ENCODE results near the gene PHACTR1.

The PHACTR1 gene

DNA sequence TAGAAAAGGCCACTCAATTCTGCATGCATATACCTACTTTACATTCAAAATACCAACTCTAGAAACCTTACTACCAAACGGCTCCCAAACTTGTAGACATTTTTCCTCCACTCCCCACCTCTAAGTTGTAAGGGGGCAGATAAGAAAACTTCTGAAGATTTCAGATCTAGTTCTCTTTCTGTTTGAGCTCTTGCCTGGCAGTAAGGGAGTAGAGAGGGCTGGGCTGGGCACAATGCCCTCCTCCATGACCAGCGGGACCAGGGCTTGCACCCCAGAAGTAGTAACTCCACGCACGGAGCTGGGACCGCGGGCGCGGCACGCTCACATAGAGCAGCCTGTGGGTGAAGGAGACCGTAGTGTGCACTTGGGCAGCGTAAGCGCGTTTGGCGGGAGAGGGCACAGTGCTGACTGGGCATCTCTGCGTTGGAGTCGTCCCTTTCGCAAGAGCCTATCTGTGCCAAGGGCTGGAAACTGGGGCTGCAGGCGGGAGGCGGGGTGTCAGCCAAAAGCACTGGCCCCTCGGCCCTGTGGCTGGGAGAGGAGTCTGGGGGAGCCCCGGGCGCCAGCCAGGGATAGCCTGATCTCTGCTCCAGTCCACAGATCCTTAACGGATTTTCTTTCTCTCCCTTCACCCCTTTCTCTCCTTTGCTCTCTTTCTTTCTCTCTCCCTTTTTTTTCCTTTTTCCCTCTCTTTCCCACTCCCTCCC, 32.4 kb downstream of the PHACTR1 start:
- H3K9me2 ChIP-seq (ENCODE audit: low read depth, low read length) = no peaks in the 10 kb centered on the region
- H3K4me3 ChIP-seq (ENCODE audit: low read depth, low read length, poor library complexity, severe bottlenecking) = no peak overlapping the region
- no peaks in the 10 kb centered on the region for H3K36me3 ChIP-seq (ENCODE audit: insufficient read depth, low read length)
- TF ChIP-seq, protein P1, sequence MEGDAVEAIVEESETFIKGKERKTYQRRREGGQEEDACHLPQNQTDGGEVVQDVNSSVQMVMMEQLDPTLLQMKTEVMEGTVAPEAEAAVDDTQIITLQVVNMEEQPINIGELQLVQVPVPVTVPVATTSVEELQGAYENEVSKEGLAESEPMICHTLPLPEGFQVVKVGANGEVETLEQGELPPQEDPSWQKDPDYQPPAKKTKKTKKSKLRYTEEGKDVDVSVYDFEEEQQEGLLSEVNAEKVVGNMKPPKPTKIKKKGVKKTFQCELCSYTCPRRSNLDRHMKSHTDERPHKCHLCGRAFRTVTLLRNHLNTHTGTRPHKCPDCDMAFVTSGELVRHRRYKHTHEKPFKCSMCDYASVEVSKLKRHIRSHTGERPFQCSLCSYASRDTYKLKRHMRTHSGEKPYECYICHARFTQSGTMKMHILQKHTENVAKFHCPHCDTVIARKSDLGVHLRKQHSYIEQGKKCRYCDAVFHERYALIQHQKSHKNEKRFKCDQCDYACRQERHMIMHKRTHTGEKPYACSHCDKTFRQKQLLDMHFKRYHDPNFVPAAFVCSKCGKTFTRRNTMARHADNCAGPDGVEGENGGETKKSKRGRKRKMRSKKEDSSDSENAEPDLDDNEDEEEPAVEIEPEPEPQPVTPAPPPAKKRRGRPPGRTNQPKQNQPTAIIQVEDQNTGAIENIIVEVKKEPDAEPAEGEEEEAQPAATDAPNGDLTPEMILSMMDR (IDR thresholded peaks at IDR 0.05; ENCODE audit: low read length) = no peak
- TF ChIP-seq EZH2 (IDR thresholded peaks at IDR 0.05; ENCODE audit: borderline replicate concordance, low read length) = no peak
- H3F3A ChIP-seq (ENCODE audit: insufficient read depth, low read length) = no peaks in the 10 kb centered on the region
- no peaks in the 10 kb centered on the region for H3K27me3 ChIP-seq (ENCODE audit: insufficient read depth, low read length)
- no peak overlapping the region for H2AFZ ChIP-seq (ENCODE audit: low read length)
- H3K9me3 ChIP-seq (ENCODE audit: low read length) = no peaks in the 10 kb centered on the region; the same call in 1 of the 2 replicates
- no peaks in the 10 kb centered on the region for H4K20me1 ChIP-seq (ENCODE audit: insufficient read depth, low read length)
- no peak overlapping the region for H3K9ac ChIP-seq (ENCODE audit: low read length)
- H3K4me2 ChIP-seq (ENCODE audit: low read length) = no peak overlapping the region
- H3K4me1 ChIP-seq (ENCODE audit: insufficient read depth, low read length, severe bottlenecking) = no peaks in the 10 kb centered on the region
- H3K79me2 ChIP-seq (ENCODE audit: insufficient read depth, low read length) = no peaks in the 10 kb centered on the region
- H3K27ac ChIP-seq (ENCODE audit: low read depth, low read length, poor library complexity, severe bottlenecking) = no peak overlapping the region

DNA sequence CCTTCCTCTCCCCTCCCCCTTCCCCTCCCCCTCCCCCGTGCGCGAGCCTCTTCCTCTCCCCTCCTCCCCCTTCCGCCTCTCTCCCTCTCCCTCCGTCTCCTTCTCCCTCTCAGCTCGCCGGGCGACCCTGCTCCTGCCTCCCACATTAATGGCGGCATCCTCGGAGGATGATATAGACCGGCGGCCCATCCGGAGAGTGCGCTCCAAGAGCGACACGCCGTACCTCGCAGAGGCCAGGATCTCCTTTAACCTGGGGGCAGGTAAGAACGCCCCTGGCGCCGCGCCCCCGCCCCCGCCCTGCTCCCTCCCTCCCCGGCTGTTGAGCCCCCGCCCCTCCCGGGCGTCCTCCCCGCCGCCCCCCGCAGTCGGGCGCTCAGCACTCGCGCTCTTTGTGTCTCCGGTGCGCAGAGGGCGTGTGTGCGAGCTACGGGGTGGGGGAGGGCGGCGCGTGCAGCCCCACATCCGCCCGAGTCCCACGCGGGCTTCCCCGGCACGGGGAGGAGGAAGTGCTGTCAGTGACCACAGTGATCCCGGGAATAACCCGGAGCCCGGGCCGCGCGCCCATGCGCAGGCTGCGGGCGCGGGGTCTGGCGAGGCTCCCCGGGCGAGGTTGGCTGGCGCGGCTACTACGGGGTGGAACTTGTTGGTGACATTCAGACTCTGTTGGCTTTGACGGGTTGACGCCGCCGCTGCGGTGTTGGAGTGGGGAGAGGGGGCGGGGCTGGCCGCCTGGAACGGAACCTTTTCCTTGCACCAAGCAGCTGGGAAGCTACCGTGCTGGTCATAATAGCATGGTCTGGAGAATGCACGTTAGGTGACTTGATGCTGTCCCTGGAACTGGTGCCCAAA, 33.2 kb downstream of the PHACTR1 start:
- Histone ChIP-seq H3K9me2 (ENCODE audit: low read depth, low read length) (no peaks in the 10 kb centered on the region), H2AFZ (ENCODE audit: low read length) (no peak overlapping the region), H3K9ac (ENCODE audit: low read length) (no peak overlapping the region), H3F3A (ENCODE audit: insufficient read depth, low read length) (no peaks in the 10 kb centered on the region), H3K4me2 (ENCODE audit: low read length) (no peak overlapping the region), H3K27ac (ENCODE audit: low read depth, low read length, poor library complexity, severe bottlenecking) (no peak overlapping the region), H3K79me2 (ENCODE audit: insufficient read depth, low read length) (no peaks in the 10 kb centered on the region), H4K20me1 (ENCODE audit: insufficient read depth, low read length) (no peaks in the 10 kb centered on the region), H3K4me3 (ENCODE audit: low read depth, low read length, poor library complexity, severe bottlenecking) (no peak overlapping the region), H3K27me3 (ENCODE audit: insufficient read depth, low read length) (no peaks in the 10 kb centered on the region), H3K9me3 (ENCODE audit: low read length) (no peaks in the 10 kb centered on the region; the same call in 1 of the 2 replicates), H3K36me3 (ENCODE audit: insufficient read depth, low read length) (no peaks in the 10 kb centered on the region), H3K4me1 (ENCODE audit: insufficient read depth, low read length, severe bottlenecking) (no peaks in the 10 kb centered on the region)
- TF ChIP-seq, protein P1 (IDR thresholded peaks at IDR 0.05; ENCODE audit: low read length) = no peak
- TF ChIP-seq EZH2 (IDR thresholded peaks at IDR 0.05; ENCODE audit: borderline replicate concordance, low read length) = no peak

DNA sequence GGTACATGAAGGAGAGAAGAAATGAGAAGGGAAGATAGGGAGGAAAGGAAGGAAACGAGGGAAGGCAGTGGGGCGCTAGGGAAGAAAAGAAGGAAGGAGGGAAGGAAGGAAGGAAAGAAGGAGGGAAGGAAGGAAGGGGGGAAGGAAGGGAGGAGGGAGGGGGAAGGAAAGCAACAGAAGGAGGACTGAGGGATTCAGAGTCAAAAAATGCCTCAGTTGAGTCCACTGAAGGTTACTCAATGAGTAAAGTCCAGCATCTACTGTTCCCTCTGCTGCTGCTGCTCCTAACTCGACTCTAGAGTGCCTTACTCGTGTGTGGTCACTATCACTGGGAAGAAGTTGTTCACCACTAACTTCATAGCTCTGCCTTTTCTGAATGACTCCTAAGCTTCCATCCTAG, 33.8 kb downstream of the PHACTR1 start:
- H3K9me2 ChIP-seq (ENCODE audit: low read depth, low read length) = no peaks in the 10 kb centered on the region
- H3K9ac ChIP-seq (ENCODE audit: low read length) = no peak overlapping the region
- H4K20me1 ChIP-seq (ENCODE audit: insufficient read depth, low read length) = no peaks in the 10 kb centered on the region
- H3K4me3 ChIP-seq (ENCODE audit: low read depth, low read length, poor library complexity, severe bottlenecking) = no peak overlapping the region
- no peak for TF ChIP-seq EZH2 (IDR thresholded peaks at IDR 0.05; ENCODE audit: borderline replicate concordance, low read length)
- TF ChIP-seq, protein P1 (IDR thresholded peaks at IDR 0.05; ENCODE audit: low read length) = no peak
- H3K4me1 ChIP-seq (ENCODE audit: insufficient read depth, low read length, severe bottlenecking) = no peaks in the 10 kb centered on the region
- no peaks in the 10 kb centered on the region for H3F3A ChIP-seq (ENCODE audit: insufficient read depth, low read length)
- no peaks in the 10 kb centered on the region for H3K79me2 ChIP-seq (ENCODE audit: insufficient read depth, low read length)
- H3K27ac ChIP-seq (ENCODE audit: low read depth, low read length, poor library complexity, severe bottlenecking) = no peak overlapping the region
- no peaks in the 10 kb centered on the region for H3K27me3 ChIP-seq (ENCODE audit: insufficient read depth, low read length)
- H3K9me3 ChIP-seq (ENCODE audit: low read length) = no peaks in the 10 kb centered on the region
- no peaks in the 10 kb centered on the region for H3K36me3 ChIP-seq (ENCODE audit: insufficient read depth, low read length)
- no peak overlapping the region for H2AFZ ChIP-seq (ENCODE audit: low read length)
- H3K4me2 ChIP-seq (ENCODE audit: low read length) = no peak overlapping the region

All from OCI-LY1 (cell line).